ENCODE data around the gene PRSS16.

GRCh38 chr6:27208042-27208441 is 39.5 kb upstream of the PRSS16 start:
- TF ChIP-seq, protein P1, sequence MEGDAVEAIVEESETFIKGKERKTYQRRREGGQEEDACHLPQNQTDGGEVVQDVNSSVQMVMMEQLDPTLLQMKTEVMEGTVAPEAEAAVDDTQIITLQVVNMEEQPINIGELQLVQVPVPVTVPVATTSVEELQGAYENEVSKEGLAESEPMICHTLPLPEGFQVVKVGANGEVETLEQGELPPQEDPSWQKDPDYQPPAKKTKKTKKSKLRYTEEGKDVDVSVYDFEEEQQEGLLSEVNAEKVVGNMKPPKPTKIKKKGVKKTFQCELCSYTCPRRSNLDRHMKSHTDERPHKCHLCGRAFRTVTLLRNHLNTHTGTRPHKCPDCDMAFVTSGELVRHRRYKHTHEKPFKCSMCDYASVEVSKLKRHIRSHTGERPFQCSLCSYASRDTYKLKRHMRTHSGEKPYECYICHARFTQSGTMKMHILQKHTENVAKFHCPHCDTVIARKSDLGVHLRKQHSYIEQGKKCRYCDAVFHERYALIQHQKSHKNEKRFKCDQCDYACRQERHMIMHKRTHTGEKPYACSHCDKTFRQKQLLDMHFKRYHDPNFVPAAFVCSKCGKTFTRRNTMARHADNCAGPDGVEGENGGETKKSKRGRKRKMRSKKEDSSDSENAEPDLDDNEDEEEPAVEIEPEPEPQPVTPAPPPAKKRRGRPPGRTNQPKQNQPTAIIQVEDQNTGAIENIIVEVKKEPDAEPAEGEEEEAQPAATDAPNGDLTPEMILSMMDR (IDR thresholded peaks at IDR 0.05) = no peak
- no peak for TF ChIP-seq ZFX (IDR thresholded peaks at IDR 0.05; ENCODE audit: borderline replicate concordance)
